ENCODE data around the gene SAAL1.

DNA sequence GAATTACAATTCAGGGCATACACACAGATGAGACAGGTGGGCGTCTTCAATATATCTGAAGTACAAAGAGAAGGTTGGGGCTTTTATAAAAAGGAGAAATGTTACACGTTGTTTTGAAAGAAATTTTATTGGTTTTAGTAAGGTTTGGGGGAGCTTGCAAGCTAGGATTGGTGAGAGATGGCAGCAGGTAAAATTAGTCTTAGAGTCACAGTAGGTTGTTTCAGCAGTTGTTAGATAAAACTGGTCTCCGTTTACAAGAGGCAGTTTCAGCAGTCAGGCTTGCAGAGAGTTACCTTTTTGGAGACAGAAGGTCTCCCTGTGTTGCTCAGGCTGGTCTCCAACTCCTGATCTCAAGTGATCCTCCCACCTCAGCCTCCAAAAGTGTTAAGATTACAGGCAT, 2.4 kb upstream of the SAAL1 start:
- TF ChIP-seq CTCF (IDR thresholded peaks at IDR 0.05; ENCODE audit: poor library complexity, severe bottlenecking) = no peak
- no peak for TF ChIP-seq RAD21 (conservative IDR thresholded peaks at IDR 0.05)
- TF ChIP-seq, protein P1, sequence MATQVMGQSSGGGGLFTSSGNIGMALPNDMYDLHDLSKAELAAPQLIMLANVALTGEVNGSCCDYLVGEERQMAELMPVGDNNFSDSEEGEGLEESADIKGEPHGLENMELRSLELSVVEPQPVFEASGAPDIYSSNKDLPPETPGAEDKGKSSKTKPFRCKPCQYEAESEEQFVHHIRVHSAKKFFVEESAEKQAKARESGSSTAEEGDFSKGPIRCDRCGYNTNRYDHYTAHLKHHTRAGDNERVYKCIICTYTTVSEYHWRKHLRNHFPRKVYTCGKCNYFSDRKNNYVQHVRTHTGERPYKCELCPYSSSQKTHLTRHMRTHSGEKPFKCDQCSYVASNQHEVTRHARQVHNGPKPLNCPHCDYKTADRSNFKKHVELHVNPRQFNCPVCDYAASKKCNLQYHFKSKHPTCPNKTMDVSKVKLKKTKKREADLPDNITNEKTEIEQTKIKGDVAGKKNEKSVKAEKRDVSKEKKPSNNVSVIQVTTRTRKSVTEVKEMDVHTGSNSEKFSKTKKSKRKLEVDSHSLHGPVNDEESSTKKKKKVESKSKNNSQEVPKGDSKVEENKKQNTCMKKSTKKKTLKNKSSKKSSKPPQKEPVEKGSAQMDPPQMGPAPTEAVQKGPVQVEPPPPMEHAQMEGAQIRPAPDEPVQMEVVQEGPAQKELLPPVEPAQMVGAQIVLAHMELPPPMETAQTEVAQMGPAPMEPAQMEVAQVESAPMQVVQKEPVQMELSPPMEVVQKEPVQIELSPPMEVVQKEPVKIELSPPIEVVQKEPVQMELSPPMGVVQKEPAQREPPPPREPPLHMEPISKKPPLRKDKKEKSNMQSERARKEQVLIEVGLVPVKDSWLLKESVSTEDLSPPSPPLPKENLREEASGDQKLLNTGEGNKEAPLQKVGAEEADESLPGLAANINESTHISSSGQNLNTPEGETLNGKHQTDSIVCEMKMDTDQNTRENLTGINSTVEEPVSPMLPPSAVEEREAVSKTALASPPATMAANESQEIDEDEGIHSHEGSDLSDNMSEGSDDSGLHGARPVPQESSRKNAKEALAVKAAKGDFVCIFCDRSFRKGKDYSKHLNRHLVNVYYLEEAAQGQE (IDR thresholded peaks at IDR 0.05; ENCODE audit: borderline replicate concordance) = no peak
- TF ChIP-seq POLR2AphosphoS5 (IDR thresholded peaks at IDR 0.05) = no peak
- TF ChIP-seq TAF1 (IDR thresholded peaks at IDR 0.05; ENCODE audit: low read depth) = no peak
- no peak for TF ChIP-seq EZH2 (IDR thresholded peaks at IDR 0.05; ENCODE audit: borderline replicate concordance, insufficient read depth, low read length, poor library complexity, severe bottlenecking)
- TF ChIP-seq EP300 (conservative IDR thresholded peaks at IDR 0.05; ENCODE audit: poor library complexity, severe bottlenecking) = no peak
